HG03103 (cell line): ENCODE results near the gene UBE2V1.

ENCODE experiments used
- ATAC-seq: cut with Tn5 transposase; IDR thresholded peaks from one replicate; pipeline ENCODE4 v1.9.1; 2021; ENCODE audit warnings: low read depth; ENCODE audit not compliant: unreplicated experiment

The UBE2V1 gene

GRCh38 chr20:50032955-50033666 lies 79.8 kb downstream of the UBE2V1 start:
- ATAC-seq, result no peak
